Prostate gland (tissue), 2 donors: ENCODE measurements around the gene CD96. TPM values are rescaled to one million over a fixed set of nuclear protein-coding genes. Genes with fewer than 3 reads are reported as not detected.

ENCODE experiments used
- DNase-seq: peaks from one replicate; pipeline ENCODE4 v3.0.0-alpha.2; 2019; ENCODE audit warnings: low spot score
- H3K27ac ChIP-seq, 2 donors: fragments of 200-600 bp; sonication (generic); 2 replicates each; pipeline ENCODE4 v1.5.1; 2017 to 2019
- H3K27me3 ChIP-seq: fragments of 200-600 bp; sonication (generic); replicated peaks from 2 replicates; pipeline ENCODE4 v1.5.1; 2019; ENCODE audit not compliant: insufficient read depth
- H3K36me3 ChIP-seq, 2 donors: fragments of 200-600 bp; sonication (generic); 1 replicate in 1 of 2; 2 replicates in 1 of 2; pipeline versions ENCODE4 v1.5.1 to v1.8.1; 2017 to 2019
- H3K4me1 ChIP-seq: fragments of 200-600 bp; sonication (generic); replicated peaks from 2 replicates; pipeline ENCODE4 v1.5.1; 2019
- H3K4me3 ChIP-seq, 2 donors: fragments of 200-600 bp; sonication (generic); 2 replicates each; pipeline ENCODE4 v1.5.1; 2017 to 2019
- H3K9me3 ChIP-seq: fragments of 200-600 bp; sonication (generic); 2 replicates; pipeline ENCODE4 v1.5.1; 2017
- CTCF ChIP-seq, 4 experiments: fragments of 200-600 bp in 2 of 4; fragments of 450-650 bp in 2 of 4; sonication (generic) in 2 of 4; IDR thresholded peaks; 1 replicate in 3 of 4; 2 replicates in 1 of 4; pipeline ENCODE4 v1.5.1; 2016 to 2019; ENCODE audit warnings: antibody characterized with exemption in 4 of 4, mild to moderate bottlenecking in 2 of 4, moderate library complexity in 2 of 4
- POLR2A ChIP-seq: fragments of 450-650 bp; IDR thresholded peaks from one replicate; pipeline ENCODE4 v1.6.1; 2016; ENCODE audit warnings: antibody characterized with exemption, mild to moderate bottlenecking
- POLR2AphosphoS5 ChIP-seq: sonication (generic); formaldehyde crosslinking; IDR thresholded peaks from one replicate; pipeline ENCODE4 v1.6.1; 2017; ENCODE audit warnings: antibody characterized with exemption
- WGBS: methylation state at CpG from one replicate; pipeline ENCODE4 v1.1.5; 2018; 5-methylcytosine and 5-hydroxymethylcytosine counted together
- intact Hi-C: fragments of 100-400 bp; cut with DNase I; formaldehyde crosslinking; loops from one replicate; pipeline ENCODE4 v1.14.2; 2022
- total RNA-seq, 2 donors: library from RNA; depleted of rRNA; stranded (reverse); fragments of >200 nt; gene quantifications; one replicate each; pipeline ENCODE4 v1.1.0, GENCODE V29; 2016

Gene CD96
- total RNA-seq, 2 donors from 2014 or later, result 0.45 to 2.2 TPM

GRCh38 chr3:111616417-111617105 is 74.6 kb downstream of the CD96 start:
- Histone ChIP-seq H3K4me1 (no peaks in the 10 kb centered on the region), H3K4me3 (no peak overlapping the region), H3K9me3 (no peaks in the 10 kb centered on the region), H3K36me3 (no peaks in the 10 kb centered on the region), H3K27ac (no peak overlapping the region), H3K27me3 (no peaks in the 10 kb centered on the region)
- no peak for DNase-seq
- intact Hi-C loops, result no loop called here
- no peak for TF ChIP-seq POLR2AphosphoS5
- peak in 1 of 4 experiments; percentile 5 for TF ChIP-seq CTCF (IDR thresholded peaks at IDR 0.05)
- WGBS, result 76% methylated on average over 6 of the region's 6 CpGs

- no peaks in the 10 kb centered on the region for H3K9me3 ChIP-seq
- H3K27me3 ChIP-seq, result no peaks in the 10 kb centered on the region
- TF ChIP-seq POLR2AphosphoS5 (no peak), CTCF (IDR thresholded peaks at IDR 0.05) (no peak), POLR2A (no peak)
- H3K36me3 ChIP-seq, result no peaks in the 10 kb centered on the region
- H3K27ac ChIP-seq, result no peak overlapping the region
- 100% methylated on average over 3 of the region's 3 CpGs for WGBS
- intact Hi-C loops, result no loop called here
- DNase-seq, result no peak
- H3K4me3 ChIP-seq, result no peak overlapping the region
- H3K4me1 ChIP-seq, result no peaks in the 10 kb centered on the region
Observed at GRCh38 chr3:111617406-111617805, 75.4 kb downstream of the CD96 start.

- Histone ChIP-seq H3K36me3 (no peaks in the 10 kb centered on the region), H3K4me1 (no peaks in the 10 kb centered on the region), H3K27ac (no peak overlapping the region), H3K27me3 (no peaks in the 10 kb centered on the region), H3K4me3 (no peak overlapping the region), H3K9me3 (no peaks in the 10 kb centered on the region)
- DNase-seq, result no peak
- 79% methylated on average over 5 of the region's 5 CpGs for WGBS
- intact Hi-C loops, result no loop called here
- TF ChIP-seq POLR2AphosphoS5, result no peak
- TF ChIP-seq POLR2A, result no peak
- TF ChIP-seq CTCF (IDR thresholded peaks at IDR 0.05), result no peak
Observed at GRCh38 chr3:111617912-111618601, 76.1 kb downstream of the CD96 start.

GRCh38 chr3:111618945-111619344 is 76.9 kb downstream of the CD96 start:
- H3K9me3 ChIP-seq, result no peaks in the 10 kb centered on the region
- H3K4me3 ChIP-seq, result no peak overlapping the region
- TF ChIP-seq POLR2AphosphoS5 (no peak), CTCF (IDR thresholded peaks at IDR 0.05) (no peak), POLR2A (no peak)
- DNase-seq, result no peak
- H3K27ac ChIP-seq, result no peak overlapping the region
- H3K36me3 ChIP-seq, result no peaks in the 10 kb centered on the region
- intact Hi-C loops, result no loop called here
- H3K27me3 ChIP-seq, result no peaks in the 10 kb centered on the region
- no peaks in the 10 kb centered on the region for H3K4me1 ChIP-seq

- whole genome bisulfite sequencing, result 65% methylated on average over 3 of the region's 3 CpGs
- no peaks in the 10 kb centered on the region for H3K9me3 ChIP-seq
- intact Hi-C loops, result no loop called here
- no peak overlapping the region for H3K27ac ChIP-seq
- no peaks in the 10 kb centered on the region for H3K36me3 ChIP-seq
- DNase-seq, result no peak
- no peaks in the 10 kb centered on the region for H3K27me3 ChIP-seq
- TF ChIP-seq POLR2AphosphoS5 (no peak), POLR2A (no peak), CTCF (IDR thresholded peaks at IDR 0.05) (no peak)
- H3K4me3 ChIP-seq, result no peak overlapping the region
- no peaks in the 10 kb centered on the region for H3K4me1 ChIP-seq
Observed at GRCh38 chr3:111619833-111620232, 77.8 kb downstream of the CD96 start.
